D341Med (cell line): ENCODE data around the gene MED12.
"Not testable (repeated sequence)": the region's sequence is repeated elsewhere in the genome, so short reads cannot be mapped to it uniquely, and the experiment has no call there.

Source experiments
- DNase-seq: peaks from one replicate; pipeline ENCODE4 v3.0.0; 2012; ENCODE audit warnings: low spot score

MED12 gene

DNA sequence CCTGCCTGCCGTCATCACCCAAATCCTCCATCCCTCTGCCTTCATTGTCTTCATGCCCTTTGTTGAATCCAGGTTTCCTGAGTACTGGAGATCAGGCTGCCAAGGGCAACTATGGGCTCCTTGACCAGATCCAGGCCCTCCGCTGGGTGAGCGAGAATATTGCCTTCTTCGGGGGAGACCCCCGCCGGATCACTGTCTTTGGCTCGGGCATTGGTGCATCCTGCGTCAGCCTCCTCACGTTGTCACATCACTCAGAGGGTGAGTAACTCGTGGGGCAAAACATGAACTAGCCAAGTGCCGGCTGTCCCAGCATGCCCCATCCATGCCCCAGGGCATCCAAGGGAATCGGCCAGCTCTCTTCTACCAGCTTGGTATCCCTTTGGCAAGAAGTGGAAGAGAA lies 45.7 kb downstream of the MED12 start:
- DNase-seq: no peak

DNA sequence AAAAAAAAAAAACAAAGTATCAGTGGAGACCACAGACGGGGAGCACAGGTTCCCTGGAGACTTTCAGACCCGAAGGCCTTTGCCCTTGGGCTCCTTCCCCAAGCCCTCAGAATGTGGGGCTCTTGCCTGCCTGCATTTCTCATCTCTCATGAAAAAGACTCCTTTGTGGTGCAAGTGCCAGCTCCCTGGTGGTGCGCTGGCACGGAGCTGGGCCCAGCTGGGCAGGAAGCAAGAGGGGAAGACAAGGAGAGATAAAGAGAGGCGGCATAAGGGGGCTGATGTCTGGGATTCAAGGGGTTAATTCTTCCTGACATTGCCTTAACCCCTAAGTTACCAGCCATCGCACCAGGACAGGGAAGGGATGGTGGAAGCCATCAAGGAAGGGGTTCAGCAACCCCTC lies 48.1 kb downstream of the MED12 start:
- no peak for DNase-seq

DNA sequence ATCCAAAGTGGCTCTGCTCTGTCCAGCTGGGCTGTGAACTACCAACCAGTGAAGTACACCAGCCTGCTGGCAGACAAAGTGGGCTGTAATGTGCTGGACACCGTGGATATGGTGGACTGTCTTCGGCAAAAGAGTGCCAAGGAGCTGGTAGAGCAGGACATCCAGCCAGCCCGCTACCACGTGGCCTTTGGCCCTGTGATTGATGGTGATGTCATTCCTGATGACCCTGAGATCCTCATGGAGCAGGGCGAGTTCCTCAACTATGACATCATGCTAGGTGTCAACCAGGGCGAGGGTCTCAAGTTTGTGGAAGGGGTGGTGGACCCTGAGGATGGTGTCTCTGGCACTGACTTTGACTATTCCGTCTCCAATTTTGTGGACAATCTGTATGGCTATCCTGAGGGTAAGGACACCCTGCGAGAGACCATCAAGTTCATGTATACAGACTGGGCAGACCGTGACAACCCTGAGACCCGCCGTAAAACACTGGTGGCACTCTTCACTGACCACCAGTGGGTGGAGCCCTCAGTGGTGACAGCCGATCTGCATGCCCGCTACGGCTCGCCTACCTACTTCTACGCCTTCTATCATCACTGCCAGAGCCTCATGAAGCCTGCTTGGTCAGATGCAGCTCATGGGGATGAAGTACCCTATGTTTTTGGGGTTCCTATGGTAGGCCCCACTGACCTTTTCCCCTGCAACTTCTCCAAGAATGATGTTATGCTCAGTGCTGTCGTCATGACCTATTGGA lies 48.8 kb downstream of the MED12 start:
- no peak for DNase-seq

DNA sequence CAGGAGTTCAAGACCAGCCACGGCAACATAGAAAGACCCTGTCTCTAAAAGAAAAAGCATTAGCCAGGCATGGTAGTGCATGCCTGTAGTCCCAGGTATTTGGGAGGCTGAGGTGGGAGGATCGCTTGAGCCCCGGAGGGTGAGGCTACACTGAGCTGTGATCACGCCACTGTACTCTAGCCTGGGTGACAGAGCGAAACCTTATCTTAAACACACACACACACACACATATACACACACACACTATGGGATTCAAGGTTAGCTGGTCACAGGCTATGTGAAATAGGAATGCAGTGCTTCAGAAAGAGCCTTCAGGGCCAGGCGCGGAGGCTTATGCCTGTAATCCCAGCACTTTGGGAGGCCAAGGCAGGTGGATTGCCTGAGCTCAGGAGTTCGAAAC lies 49.7 kb downstream of the MED12 start:
- DNase-seq: no peak

DNA sequence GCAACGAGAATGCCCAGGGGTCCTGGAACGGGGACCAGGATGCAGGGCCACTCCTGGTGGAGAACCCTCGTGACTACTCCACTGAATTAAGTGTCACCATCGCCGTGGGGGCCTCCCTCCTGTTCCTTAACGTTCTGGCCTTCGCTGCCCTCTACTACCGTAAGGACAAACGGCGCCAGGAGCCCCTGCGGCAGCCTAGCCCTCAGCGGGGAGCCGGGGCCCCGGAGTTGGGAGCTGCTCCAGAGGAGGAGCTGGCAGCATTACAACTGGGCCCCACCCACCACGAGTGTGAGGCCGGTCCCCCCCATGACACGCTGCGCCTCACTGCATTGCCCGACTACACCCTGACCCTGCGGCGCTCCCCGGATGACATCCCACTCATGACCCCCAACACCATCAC lies 51.2 kb downstream of the MED12 start:
- peak; percentile 3 for DNase-seq

DNA sequence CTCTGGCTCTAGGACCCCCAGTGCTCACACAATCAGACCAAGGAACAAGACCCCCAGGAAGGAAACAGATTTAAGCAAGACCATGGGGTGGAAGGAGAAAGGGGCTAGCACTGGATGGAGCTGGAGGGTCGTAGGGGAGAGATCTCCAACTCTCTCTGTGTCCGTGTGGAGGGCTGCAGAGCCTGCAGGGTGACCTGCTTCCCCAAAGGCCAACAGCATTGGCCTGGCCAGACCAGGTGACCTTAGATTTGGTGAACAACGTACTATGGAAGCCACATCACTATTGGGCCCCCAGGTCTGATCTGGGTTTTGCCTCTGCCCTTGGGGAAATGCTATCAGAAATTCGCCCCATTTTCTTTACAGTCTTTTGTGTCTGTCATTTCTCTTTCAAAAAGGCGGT lies 52.3 kb downstream of the MED12 start:
- peak; percentile 3 for DNase-seq

DNA sequence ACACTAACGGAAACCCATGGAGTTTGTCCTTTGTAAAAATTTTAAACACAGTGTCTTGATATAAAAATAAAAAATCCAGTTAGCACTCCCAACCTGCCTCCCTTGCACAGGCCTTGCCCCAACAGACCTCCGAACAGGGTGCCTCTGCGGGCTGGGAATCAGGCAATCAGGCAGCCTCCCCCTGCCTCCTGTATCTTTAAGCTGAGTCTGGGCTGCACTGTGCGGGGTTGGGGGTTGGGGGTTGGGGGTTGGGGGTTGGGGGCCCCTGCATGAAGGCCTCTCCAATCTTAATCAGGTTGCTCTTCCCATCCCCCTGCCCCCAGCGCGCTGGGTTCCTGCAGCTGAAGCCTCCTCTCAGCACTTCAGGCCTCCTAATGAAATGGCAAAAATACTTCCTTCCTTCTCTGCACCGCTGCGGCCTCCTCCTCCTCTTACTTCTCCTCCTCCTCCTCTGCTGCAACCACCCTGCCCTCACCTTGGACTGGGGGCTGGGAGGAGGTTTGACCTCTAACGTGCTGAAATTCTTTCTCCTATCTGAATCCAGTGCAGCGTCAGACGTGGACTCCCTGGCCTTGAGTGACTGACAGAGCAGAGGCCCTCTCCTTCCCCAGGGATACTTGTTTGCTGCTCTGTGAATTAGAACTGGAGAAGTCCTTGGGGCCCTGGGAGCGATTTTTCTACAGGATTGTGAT lies 52.9 kb downstream of the MED12 start:
- peak; percentile 6 for DNase-seq

DNA sequence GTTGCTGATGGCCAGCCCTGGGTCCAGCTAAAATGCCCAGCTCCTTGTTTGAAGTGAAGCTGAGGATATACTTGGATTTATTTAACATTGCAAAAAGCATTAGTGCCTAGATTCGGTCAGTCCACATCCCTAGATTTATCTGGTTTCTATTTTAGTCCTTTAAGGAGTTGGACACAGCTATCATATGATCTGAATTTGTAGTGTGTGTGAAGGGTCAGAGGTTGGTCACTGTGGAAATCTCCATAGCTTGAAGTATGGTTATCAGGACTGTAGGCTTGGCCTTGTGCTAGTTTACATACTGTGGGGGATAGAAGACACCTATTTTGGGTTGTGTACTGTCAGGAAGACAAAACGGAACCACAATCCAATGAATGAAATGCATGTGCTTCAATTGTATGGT lies 55.0 kb downstream of the MED12 start:
- DNase-seq: no peak

DNA sequence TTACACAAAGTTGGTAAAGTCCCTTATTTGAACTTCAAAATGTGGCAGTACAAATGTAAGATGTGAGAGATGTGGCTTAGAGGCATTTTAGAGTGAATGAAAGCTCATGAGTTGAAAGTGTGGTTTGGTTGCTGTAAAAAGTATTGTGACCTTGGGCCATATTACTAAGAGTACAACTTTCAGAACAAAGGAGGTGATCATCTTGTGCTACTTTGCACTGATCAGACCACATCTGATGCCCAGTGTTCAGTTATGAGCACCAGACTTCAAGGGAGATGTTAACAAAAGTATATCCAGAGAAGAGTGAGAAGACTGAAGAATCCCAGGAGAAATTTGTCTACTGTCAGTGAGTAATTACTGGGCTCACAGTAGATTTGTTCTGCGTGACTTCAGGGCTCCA lies 56.4 kb downstream of the MED12 start:
- DNase-seq: no peak

DNA sequence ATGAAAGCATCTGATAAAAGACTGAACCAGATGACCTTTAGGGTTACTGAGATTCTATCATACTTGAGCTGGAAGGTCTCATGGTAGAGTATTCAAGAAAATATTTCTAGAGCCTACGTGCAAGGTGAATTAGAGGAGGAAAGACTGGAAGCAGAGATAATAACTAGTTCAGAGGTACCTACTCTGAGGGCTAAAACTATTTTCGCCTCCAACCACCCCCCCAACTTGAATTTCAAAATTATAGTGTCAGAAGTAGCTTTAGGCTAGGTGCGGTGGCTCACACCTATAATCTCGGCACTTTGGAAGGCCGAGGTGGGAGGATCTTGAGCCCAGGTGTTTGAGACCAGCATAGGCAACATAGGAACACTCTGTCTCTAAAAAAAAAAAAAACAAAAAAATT lies 57.1 kb downstream of the MED12 start:
- DNase-seq: no peak

DNA sequence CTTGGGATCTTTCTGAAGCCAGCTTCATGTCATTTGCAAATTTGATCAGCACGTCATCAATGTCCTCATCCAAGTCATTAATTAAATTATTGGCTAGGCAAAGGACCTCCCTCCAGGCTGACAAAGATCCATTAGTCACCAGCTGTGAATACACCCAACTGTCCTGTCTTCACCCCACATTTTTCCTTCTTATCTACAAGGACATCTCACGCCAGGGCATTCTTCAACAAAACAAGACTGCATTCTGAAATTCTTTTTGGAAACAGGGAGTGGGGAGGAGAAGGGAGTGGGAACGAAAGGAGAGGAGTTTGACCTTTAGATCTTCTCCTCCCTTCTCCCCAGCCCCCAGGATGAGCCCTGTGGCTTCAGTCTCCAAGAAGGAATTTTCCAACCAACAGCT lies 58.9 kb downstream of the MED12 start:
- DNase-seq: no peak

DNA sequence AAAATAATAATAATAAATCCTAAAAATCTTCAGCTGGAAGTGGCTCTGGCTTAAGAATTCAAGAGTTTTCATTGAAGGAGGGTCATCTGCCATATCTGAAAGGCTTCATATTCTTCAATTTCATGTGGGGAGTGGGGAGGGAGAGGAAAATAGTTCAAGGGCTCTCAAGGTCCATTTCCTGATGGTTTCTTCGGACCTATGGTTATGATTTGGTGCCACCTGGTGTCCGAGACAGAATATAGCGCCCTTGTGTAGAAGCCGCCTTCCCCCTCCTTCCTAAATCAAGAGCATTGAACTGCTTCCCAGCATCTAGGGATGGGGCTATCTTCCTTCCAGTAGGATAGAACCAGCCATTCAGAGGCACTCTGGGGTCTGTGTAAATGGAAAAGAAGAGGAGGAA lies 60.5 kb downstream of the MED12 start:
- DNase-seq: peak; percentile 51

DNA sequence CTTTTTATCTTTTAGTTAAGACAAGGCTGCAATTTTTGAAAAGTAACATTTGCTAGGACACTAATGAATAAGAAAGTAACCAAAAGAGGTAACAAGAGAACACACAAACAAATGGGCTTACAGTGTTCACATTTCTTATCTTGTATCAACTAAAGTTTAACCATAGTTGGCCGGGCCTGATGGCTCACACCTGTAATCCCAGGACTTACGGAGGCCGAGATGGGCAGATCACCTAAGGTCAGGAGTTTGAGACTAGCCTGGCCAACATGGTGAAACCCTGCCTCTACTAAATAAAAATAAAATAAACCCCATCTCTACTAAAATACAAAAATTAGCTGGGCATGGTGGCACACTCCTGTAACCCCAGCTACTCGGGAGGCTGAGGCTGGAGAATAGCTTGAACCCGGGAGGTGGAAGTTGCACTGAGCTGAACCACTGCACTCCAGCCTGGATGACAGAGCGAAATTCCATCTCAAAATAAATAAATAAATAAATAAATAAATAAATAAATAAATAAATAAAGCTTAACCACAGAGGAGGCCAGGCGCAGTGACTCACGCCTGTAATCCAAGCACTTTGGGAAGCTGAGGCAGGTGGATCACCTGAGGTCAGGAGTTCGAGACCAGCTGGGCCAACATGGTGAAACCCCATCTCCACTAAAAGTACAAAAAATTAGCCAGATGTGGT lies 62.3 kb downstream of the MED12 start:
- not testable (repeated sequence) for DNase-seq

DNA sequence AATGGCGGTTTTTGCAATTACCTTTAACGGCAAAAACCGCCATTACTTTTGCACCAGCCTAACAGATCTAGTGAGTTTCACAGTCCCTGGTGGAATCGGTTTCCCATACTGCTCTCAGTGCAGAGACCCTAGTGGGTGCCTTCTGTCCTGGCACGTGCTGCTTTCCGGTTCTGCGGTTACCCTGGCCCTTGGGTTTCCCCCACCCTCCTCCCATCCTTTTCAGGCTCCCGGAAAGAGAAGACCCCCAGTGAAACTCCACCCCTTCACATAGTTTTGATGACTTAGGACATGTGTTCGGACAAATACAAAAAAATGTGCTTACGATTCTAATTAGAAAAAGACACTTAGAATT lies 63.1 kb downstream of the MED12 start:
- DNase-seq: no peak

DNA sequence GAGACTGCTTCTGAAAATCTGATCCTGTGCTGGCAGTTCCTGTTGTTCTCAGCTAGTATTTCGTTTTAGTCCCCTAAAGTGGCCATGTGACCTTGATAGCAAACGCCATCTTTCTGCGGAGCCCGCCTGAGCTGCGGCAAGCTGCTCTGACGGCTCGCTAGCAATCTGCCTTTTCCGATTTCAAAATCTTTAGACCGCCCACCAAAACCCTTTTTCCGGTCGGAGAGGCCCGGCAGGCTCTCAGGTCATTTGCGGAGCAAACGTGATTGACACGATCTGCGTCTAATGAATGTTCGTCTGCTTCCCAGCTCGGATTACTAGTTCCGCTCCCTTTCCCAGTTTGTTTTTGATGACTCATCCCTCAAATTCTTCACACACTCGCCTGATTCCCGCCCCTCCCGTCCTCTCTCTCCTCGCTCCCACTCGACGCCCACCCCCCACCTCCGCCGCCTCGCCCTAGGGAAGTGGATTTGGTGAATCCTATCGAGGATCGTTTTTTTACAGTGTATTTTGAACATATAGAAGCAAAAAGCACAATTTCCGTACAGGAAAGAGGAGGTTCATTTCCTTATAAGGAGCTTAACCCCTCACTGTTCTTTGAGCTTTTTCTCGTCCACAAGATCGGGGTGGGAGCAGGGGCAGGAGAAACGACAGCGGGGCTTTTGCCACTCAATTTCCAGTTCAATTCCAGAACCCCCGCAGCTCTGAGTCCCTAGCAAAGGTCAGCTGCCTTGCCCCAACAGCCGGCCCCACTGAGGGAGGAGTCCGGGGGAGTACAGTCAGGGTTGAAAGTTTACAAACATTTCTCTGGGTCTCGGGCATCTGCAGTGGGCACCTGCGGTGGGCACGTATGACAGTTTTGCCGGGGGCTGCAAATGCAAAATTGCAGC lies 63.8 kb downstream of the MED12 start:
- peak; percentile 82 for DNase-seq

DNA sequence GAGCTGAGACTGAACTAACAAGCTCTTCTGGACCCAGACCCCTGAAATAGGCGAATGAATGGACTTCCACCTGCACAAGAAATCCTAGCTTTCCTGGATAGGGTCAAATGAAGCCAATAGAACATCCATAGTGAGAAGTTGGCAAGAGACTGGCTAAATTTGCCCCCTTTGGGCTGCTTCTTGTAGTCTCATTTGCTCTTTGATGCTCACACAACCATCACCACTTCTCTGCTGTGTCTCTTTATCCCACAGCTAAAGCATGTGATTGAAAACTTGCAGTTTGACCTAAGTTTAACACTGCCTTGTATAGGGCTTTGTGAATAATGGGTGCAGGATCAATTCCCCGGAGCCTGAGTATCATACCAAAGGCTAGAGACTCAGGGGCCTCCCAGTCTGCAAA lies 64.5 kb downstream of the MED12 start:
- no peak for DNase-seq

DNA sequence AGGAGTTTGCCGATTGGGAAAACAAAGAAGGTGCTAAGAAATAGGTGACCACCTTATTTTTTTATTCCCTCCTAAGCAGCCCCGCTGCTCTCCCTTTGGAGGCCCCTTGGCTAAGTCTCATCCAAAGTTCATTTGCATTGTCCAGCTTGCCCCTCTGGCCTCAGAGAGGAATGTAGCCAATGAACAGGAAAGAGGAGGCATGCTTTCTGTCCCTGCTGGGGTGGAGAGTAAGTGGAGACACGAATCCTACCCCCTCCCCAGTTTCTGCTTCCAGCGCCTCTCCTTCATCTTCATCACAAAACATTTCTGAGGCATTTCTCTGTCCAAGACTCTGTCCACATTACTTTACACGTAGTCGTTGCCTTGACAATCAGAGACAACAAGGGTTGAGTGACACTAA lies 64.9 kb downstream of the MED12 start:
- no peak for DNase-seq

DNA sequence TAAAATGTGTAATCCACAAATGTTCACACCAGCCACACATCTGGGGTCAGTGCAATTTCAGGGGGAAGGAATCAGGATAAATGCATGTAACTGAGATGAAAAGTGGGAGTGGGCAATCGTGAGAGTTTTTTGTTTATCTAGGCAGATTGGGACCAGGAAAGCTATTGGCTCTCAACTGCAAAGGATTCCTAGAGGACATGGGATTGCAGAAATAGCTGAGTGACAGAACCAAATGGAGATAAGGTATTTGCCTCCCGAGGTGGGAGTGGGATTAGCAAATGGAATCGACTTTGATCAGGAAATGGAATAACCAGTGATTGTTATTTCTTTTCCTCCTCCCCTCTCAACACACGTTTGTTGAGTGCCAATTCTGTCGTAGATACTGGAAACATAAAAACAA lies 65.7 kb downstream of the MED12 start:
- DNase-seq: no peak

DNA sequence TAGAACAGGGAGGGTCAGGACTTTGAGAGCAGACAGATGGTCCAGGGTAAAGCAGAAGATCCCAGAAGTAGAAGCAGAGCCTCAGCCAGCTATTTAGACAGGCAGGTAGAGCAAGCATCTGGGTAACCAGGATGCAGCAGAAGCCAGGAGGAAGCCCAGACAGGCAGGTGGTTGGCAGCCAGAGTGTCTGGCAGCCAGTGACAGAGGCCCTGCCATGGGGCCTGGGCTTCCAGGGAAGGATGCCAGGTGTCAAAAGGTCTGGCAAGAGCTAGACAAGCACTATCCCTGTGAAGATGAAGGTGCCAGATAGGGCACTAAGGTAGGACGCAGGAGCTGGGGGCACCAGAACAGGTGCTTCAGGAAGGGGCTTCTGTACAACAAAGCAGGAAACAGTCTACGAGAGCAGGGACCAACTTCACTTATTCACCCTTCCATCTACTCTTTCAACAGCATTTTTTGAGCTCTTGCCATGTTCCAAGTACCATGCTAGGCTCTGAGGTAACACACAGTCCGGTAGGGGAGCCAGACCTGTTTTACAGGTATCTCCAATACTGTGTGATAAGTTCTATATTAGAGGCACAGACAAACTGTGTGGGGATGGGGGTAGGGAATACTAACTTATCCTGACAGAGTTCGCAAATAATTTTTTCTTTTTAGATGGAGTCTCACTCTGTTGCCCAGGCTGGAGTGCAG lies 66.6 kb downstream of the MED12 start:
- DNase-seq: no peak

DNA sequence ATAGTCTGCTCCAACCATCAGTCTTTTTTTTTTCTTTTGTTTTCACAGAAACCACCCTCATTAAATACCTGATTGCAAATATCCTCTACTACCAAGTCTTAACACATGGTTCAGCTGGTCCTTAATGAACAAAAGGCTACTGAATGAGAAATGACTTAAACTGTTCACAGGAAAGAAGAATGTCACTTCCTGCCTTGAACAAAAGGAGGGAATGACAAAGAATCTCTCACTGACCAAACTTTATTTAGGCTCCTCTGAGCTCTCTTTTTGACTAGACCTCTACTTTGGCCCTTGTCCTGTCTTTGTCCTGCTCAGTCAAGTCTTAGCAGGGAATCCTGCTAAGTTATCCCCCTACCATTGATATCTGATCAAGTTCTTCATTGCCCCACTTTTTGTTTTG lies 72.9 kb downstream of the MED12 start:
- DNase-seq: no peak
